GM18498 (cell line): ENCODE measurements around the gene TNP1.

Source experiments
- ATAC-seq: cut with Tn5 transposase; IDR thresholded peaks from one replicate; pipeline ENCODE4 v1.9.1; 2021; ENCODE audit warnings: mild to moderate bottlenecking, moderate library complexity; ENCODE audit not compliant: unreplicated experiment

Gene TNP1, protein sequence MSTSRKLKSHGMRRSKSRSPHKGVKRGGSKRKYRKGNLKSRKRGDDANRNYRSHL

DNA sequence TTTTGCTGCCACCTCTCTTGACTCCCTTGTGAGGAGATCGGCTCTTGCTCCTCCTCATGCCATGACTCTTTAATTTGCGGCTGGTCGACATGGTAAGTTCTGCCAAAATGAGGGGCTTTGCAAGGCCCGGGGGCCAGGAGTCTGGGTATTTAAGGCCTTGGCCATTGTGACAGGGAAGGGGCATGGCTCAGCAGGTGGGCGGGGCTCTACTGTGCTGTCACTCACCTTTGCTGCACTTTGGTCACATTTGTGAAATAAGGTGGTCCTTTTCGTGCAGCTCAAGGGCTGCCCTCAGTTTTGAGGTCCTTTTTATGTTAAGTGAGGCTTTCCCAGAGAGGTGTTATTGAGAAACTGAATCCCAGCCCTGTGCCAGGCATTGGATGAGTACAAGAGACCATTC, at the start of gene TNP1:
Gene TNP1, minus strand, starts transcription at position 121 of the 400 bp plus-strand sequence. Its CDS starts 30 bp downstream, at position 91.
- no peak for ATAC-seq

DNA sequence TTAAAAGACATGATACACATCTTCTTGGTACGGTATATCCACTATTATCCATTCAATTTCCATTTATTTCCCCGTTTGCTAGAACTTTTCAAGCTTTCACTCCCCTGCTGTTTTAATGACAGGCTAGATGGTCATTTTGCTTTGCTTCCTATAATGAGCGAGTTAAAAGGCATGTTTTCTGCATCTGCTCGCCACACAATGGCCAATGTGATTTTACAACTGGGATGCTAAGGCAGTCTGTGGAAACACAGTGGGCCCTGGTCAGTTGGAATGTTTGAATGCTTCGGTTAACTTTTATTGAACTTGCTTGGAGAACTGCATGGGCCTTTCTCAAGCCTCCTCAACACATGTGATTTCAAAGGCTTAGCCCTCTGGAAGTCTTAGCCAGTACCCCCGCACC, 48.4 kb upstream of the TNP1 start:
- no peak for ATAC-seq

DNA sequence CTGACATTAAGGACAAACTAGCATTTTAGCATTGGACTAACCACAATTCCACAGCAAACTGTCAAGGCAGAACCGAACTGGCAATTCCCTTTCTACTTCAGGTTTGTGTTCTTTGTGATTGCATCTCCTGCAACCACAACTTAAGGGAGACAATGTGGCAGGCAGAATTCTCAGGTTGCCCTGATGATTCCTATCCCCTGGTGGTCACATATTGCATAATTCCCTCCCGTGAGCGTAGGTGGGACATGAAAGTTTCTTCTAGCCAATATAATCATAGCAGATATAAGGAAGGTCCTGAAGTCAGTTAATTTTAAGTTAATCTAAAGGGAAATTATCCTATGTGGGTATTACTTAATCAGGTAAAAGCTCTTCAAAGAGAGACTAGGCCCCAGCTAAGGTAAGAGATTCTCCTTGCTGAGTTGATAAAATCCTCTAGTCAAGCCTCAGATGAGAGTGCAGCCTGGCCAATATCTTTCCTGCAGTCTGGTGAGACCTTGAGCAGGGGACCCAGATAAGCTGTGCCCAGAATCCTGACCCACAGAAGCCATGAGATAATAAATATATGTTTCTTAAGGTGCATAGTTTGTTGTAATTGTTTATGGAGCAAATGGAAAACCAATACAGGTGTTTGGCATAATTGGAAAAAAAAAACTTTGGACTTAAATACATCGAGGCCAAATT, 45.9 kb upstream of the TNP1 start:
- ATAC-seq = no peak

DNA sequence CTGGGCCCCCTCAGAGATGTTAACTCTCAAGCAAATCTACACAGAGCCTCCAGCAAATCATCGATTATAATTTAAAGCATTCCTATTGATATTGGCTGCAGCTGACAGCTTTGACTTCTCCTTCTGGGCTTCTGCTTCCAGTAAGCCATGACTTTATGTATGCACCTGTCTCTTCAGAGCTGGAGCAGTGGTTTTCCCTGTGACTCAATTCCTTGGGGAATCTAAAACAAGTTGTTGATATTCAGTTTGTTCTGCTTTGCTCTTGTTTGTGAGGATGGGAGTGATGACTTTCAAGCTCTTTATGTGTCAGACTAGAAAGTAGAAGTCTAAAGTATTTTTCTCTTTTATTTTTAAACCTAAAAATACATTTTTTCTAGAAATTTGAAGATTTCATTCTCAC, 45.1 kb upstream of the TNP1 start:
- no peak for ATAC-seq

DNA sequence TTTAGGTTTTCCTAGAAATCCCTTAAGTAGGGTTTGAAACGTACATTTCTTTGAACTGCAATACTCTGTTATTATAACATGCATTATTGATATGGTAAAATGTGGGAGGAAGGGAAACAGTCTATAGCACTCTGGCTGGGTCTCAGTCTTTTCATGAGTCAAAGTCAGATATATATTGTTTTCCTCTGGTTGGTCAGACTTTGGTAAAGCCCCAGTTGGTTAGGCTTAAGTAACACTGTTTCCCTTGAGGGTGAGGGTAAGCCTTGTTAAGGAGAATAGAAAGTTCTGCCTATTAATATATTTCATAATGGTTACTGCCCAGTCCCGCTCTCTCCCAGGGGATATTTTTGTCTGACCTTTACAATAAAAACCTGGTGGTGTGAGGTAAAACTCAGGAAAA, 44.7 kb upstream of the TNP1 start:
- no peak for ATAC-seq

DNA sequence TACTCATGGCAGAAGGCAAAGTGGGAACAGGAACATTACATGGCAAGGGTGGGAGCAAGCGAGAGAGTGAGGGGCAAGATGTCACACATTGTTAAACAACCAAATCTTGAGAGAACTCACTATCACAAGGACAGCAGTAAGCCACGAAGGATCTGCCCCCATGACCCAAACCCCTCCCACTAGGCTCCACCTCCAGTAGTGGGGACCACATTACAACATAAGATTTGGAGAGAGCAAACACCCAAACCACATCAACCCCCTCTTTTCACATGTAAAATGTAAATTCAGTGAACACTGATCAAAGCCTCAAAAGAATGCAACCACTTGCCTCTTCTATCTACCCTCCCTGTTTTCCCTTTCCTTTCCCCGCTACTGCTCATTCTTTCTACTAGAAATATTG, 43.6 kb upstream of the TNP1 start:
- no peak for ATAC-seq

DNA sequence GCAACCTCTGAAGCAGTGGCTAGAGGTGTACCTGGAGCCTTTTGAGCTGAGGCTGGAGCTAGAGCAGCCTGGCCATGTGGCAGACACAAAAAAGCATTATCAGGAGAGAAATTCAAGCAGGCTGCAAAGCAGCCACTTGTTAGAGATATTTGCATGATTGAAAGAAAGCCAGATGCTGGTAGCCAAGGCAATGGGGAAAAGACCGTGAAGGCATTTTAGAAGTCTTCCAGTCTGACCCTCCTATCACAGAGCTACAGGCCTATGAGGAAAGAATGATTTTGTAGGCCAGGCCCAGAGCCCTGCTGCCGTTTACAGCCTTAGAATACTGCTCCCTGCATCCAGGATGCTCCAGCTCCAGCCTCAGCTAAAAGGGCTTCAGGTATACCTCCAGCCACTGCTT, 41.4 kb upstream of the TNP1 start:
- no peak for ATAC-seq

DNA sequence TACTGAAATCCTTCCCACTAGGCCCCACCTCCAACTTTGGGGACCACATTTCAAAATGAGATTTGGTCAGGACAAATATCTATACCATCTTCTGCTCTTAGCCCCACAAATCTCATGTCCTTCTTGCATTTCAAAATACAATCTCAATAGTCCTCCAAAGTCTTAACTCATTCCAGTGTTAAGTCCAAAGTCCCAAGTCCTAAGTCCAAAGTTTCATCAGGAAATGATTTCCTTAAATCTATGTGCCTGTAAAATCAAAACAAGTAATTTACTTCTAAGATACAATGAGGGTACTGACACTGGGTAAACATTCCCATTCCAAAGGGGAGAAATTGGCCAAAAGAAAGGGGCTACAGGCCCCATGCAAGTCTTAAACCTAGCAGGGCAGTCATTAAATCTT, 40.5 kb upstream of the TNP1 start:
- ATAC-seq = no peak

DNA sequence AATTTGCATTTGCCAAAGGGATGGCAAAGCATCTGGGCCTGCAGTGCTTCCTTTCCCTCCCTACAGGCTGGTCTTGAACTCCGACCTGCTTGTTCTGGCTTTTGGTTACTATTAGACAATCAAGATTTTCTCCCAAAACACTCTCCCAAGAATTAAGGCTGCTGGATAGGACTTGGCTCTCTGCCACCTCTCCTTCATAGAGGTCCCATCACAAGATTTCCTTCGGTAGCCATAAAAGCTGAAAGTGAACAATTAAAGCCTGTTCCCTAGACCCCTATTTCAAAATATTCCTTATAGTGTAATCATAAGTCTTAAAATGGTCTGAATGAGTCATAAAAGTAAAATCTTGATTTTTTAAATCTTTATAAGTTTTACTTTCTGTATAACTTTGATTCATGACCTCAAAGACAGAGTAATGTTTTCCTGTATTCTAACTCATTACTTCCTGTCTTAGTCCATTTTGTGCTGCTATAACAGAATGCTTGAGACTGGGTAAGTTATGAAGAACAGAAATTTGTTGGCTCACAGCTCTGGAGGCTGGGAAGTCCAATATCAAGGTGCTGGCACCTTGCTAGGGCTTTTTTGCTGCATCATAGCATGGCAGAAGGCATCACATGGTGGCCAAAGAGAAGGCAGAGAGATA, 37.8 kb upstream of the TNP1 start:
- no peak for ATAC-seq

DNA sequence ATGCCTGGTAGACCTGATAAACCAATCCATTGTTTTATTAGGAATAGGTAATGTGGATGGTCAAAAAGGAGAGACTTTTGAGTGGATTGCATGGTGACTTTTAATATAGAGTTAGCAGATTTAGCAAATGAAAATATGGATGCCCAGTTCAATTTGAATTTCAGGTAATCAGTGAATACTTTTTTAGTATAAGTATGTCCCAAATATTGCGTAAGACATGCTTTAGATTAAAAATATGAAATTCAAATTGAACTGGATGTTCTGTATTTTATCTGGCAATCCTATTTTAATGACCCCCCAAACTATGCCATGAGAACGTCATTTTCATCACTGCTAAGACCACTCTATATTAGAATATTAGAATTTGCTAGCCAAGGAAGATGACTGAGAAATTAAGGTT, 30.3 kb upstream of the TNP1 start:
- no peak for ATAC-seq

DNA sequence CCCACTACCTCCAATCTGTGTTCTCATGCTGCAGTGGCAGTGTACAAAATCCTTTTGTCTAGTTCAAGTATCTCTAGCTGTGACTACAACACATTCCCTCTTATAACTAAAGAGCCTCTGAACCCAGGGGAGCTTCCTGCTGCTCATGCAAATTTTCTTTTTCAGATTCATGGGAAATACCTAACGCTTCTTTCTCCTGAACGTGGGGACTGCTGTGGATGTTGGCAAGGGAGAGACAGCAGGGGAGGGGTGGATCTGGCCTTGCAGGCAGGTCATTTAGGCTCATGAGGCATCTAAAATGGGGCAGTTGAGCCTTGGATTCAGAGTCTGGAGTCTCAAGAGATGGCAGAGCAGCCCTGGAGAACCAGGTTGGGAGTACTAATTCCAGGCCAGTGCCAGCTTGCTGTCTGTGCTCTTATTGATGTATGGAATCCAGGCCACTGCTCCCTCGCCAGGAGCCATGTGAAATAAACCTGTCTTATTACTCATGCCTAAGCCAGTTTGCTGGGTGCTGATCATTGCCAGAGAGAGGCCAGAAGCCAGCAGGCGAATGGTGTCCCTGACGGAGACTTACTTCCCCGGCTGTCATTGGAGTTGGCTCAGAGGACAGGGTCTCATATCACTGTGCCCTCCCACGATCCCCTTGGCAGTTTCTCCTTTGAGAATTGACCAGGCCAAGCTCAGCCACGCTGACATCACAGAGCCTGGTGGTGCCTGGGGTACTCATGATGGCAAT, 29.2 kb upstream of the TNP1 start:
- ATAC-seq = no peak

DNA sequence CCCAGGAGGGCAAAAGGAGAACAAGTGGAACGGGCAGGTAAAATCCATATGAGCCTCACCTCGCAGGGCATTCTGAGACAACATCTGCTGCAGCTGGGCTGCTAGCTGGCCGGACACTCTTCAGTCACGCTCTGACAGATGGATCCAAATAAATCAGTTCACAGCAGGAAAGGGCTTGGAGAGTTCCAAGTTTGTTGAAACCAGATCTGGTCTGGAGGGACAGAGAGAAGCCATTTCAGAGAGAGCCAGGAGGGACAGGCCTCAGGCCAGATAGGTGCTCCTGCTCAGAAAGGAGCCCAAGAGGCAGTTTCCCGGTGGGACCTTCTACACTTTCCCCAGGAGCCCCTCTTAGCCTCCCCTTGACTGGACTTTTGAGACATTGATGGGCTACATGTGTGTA, 28.2 kb upstream of the TNP1 start:
- ATAC-seq = no peak

DNA sequence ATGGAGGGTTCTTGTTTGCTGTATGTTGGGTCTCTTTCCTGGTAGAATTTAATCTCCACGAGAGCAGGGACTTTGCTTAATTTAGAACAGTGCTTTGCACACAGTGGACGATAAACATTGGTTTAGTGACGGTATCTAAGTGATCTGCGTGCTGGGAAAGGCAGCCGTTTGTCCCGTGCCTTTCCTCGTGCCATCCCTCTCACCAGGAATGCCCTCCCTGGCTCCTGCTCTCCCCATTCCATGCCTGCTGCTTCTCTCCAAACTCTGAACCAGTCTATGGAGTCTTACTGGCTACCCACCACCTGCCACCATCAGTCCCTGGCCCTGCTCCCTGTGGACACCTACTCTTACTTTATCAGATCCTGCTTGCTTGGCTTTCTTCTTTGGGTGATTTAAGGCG, 27.3 kb upstream of the TNP1 start:
- no peak for ATAC-seq

DNA sequence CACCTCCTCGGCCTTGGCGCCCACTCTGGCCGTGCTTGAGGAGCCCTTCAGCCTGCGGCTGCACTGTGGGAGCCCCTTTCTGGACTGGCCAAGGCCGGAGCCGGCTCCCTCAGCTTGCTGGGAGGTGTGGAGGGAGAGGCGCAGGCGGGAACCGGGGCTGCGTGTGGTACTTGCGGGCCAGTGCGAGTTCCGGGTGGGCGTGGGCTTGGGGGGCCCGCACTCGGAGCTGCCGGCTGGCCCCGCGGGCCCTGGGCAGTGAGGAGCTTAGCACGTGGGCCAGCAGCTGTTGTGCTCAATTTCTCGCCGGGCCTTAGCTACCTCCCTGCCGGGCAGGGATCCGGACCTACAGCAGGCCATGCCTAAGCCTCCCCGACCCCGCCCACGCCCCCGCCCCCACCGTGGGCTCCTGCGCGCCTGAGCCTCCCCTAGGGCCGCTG, 25.3 kb upstream of the TNP1 start:
- no peak for ATAC-seq

DNA sequence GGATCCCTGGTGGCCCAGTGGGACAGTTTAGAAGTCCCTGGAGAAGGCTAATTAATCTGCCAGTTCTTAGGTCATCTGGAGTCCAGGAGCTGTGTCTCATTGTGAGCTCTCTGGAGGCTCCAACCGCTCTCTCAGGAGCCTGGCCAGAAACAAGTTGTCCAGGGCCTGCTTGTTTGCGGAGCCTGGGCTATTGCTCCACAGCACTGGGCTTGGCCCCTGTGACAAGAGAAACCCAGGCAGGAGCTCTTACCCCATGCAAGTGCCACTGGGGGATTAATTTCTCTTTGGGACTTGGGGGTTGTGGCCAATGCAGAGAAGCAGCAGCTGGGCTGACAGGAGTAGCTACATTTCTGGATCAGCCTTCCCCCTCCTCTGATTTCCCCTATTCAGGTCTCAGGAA, 24.5 kb upstream of the TNP1 start:
- no peak for ATAC-seq

DNA sequence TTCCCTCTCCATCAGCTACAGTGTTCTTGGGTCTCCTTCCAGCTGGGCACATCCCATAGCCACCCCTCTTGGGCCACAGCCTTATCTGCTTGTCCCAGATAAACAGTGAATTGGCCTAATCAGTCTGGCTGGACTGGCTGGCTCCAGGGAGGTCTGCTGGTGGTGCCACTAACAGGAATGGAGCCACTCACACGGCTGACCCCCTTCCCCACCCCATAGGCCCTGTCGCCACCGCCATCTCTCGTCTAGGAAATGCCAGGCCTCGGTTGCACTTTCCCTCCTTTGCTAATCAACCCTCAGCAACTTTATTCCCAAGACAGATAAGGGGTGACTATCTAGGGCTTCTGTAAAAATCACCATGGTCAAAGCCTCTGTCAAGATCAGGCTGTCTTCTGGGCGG, 23.0 kb upstream of the TNP1 start:
- no peak for ATAC-seq

DNA sequence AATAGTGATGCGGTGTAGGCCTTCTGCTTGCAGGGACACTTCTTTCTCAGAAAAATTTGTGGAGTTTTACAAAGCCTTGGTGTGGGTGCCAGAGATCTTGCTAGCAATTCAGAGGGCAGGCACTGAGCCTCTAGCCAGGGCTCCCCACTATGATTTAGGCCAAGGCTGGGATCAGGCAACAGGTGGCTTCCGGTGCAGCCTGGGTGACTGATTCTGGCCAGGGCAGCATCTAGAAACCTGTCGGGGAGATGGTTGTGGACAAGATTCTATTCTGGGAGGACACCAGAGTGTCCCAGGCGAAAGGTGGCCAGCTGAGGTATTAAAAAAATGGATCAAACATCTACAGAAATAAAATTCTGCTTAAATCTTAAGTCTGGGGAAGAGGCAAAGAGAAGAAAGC, 21.5 kb upstream of the TNP1 start:
- ATAC-seq = no peak

DNA sequence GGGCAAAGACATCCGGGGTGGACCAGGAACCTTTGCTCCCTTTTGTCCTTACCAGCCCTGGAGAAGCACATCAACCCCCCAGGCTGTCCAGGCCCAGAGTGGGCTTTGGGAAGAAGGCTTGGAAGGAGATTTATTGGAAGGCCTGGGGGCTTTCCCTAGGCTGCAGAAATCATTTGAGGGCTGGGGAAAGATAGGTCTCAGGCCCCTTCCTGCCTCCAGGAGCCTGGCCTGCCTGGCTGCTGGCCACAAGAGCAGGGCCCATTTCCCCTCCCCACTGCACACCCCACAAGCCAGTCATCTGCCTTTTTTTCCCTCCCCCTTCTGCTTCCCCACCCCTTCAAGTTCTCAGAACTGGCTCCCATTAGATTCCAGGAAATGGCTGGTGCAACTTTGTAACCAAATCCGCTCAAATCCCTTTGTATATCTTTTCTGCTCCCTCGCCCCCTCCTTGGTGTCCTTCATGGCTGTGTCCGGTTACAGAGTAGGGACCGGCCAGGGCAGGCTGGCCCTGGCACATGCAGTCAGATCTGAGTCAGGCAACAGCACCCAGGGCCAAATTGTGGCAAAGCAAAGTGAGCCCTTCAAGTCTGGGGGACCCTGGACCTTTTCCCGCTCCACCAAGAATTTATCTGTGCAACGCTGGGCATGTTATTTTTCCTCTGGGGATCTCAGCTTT, 20.8 kb upstream of the TNP1 start:
- ATAC-seq = no peak

DNA sequence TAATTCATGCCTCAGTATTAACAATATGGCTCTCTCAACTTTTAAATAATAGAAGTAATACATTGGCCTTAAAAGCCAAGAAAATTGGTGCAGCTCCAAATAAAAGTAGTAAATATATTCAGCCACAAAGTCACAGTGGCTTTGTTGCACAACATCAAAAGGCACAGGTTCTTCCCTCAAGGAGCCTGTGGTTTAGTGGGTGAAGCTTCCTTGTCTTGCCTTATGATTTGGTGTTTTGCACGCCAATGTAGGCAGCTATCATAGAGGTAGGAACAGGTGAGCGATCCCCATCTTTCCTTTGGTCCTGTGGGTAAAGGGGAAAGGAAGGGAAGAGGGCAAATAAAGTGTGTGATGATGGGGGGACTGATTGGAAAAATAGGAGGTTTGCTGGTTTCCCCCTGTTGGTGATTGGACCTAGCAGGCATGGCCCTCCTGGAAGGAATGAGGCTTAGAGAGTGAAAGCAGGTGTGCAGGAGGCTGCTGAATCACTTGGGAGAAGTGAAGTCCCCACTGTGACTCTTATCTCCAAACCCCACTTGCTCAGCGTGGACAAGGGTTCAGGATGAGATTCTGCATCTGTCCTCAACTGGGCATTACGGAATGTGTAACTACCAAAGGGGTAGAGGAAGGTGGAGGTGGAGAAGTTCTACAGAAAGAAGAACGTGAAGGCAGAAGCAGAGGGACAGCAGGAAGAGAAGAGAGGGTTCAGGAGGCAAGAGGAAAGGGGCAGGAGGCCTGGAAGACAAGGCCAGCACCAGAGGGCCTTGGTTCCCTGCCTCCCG, 20.1 kb upstream of the TNP1 start:
- ATAC-seq = no peak

DNA sequence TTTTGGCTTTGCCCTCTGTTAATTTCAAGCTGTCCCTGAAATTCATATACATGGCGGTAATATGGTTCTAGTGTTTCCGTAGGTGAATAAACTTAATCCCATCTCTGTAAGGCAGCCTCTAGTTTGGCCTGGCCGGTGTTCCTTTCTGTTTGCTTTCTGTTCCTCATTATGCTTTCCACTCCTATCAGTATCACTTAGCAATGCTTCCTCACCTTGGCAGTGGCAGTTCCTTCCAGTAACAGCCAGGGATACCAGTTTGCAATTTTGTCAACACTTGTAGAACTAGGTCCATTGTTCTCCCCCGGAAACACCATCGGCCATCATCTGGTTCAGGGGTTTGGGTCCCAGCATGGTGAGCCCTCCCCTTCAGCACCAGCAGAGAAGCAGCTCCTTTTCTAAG, 18.2 kb upstream of the TNP1 start:
- no peak for ATAC-seq

DNA sequence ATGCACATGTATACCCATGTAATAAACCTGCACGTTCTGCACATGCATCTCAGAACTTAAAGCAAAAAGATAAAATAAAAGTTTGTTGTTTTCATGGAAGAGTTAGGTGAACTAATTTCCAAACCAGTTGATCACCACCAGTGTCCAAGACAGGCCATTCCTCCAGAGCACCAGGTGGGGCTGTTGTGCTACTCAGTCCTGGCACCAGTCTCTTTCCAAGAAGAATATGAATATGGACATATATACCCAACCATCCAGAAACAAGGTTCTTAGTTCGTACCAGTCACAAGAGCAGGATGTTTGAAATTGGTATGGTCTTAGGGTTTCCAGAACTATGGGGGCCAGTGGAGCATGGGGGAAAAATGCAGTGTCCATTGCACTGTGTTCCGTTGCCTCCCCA, 17.2 kb upstream of the TNP1 start:
- ATAC-seq = no peak
